Stomach (tissue), 4 donors: Measurements from ENCODE around the gene GSTO1.

Experiments used
- CTCF ChIP-seq, 7 experiments: fragments of 450-650 bp in 4 of 7; fragments of 200-600 bp in 3 of 7; sonication (generic) in 3 of 7; IDR thresholded peaks; one replicate each; pipeline ENCODE4 v1.5.1; 2016 to 2019; ENCODE audit warnings: antibody characterized with exemption in 7 of 7, control low read depth in 2 of 7, mild to moderate bottlenecking in 1 of 7
- EP300 ChIP-seq: sonication (generic); formaldehyde crosslinking; IDR thresholded peaks from one replicate; pipeline ENCODE4 v1.6.1; 2017; ENCODE audit warnings: antibody characterized with exemption
- POLR2A ChIP-seq, 4 donors: fragments of 450-650 bp; IDR thresholded peaks; one replicate each; pipeline ENCODE4 v1.6.1; 2016; ENCODE audit warnings: antibody characterized with exemption in 4 of 4, control low read depth in 2 of 4, mild to moderate bottlenecking in 1 of 4, moderate library complexity in 1 of 4
- POLR2AphosphoS5 ChIP-seq, 3 donors: sonication (generic); formaldehyde crosslinking; IDR thresholded peaks; one replicate each; pipeline ENCODE4 v1.6.1; 2016; ENCODE audit warnings: antibody characterized with exemption in 3 of 3

- no peak for TF ChIP-seq CTCF (IDR thresholded peaks at IDR 0.05)
- no peak for TF ChIP-seq POLR2A (IDR thresholded peaks at IDR 0.05)
- no peak for TF ChIP-seq POLR2AphosphoS5 (IDR thresholded peaks at IDR 0.05)
- no peak for TF ChIP-seq EP300
Measured at GRCh38 chr10:104240078-104240477, 14.6 kb upstream of the GSTO1 start.
